ENCODE results near the gene RGS6.

DNA sequence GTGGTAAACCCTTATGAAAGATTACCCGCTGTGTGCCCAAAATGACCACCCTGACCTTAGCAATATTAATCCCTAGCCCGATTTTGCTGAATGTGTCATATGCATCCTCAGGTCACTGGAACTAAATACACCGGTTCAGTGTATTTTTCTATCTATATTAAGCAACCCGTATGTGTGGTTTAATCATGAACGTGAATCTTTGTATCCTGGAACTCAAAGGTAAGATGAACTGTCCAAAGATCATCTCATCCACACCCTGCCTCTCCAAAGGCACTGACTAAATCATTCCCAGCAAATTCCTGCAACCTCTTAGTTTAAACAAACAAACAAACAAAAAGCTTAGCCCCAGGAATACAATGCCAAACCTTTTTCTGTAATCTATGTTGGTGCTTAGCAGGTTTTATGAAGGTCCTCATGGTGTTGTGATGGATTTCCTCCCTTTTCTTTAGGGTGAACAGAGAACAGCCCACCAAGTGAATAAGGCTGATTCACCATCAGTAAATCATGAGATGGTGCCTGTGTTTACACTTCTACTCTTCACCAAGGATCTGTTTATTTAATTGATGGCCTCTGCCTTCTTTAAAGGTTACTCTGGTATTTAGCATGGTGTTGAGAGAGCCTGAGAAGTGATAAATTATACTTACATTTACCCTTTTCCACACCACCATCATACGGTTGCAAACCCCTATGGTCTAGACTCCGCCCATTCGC is 663.1 kb downstream of the RGS6 start:
- TF ChIP-seq YY1 (IDR thresholded peaks at IDR 0.05) (no peak), FOXA1 (IDR thresholded peaks at IDR 0.05) (no peak), TAF1 (conservative IDR thresholded peaks at IDR 0.05) (no peak), HNF4G (IDR thresholded peaks at IDR 0.05) (no peak), RAD21 (IDR thresholded peaks at IDR 0.05) (no peak), GABPA (IDR thresholded peaks at IDR 0.05 in 1 of 2, conservative IDR thresholded peaks at IDR 0.05 in 1 of 2) (no peak)
- TF ChIP-seq, protein P1, sequence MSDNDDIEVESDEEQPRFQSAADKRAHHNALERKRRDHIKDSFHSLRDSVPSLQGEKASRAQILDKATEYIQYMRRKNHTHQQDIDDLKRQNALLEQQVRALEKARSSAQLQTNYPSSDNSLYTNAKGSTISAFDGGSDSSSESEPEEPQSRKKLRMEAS (IDR thresholded peaks at IDR 0.05): no peak
- TF ChIP-seq, protein P2, sequence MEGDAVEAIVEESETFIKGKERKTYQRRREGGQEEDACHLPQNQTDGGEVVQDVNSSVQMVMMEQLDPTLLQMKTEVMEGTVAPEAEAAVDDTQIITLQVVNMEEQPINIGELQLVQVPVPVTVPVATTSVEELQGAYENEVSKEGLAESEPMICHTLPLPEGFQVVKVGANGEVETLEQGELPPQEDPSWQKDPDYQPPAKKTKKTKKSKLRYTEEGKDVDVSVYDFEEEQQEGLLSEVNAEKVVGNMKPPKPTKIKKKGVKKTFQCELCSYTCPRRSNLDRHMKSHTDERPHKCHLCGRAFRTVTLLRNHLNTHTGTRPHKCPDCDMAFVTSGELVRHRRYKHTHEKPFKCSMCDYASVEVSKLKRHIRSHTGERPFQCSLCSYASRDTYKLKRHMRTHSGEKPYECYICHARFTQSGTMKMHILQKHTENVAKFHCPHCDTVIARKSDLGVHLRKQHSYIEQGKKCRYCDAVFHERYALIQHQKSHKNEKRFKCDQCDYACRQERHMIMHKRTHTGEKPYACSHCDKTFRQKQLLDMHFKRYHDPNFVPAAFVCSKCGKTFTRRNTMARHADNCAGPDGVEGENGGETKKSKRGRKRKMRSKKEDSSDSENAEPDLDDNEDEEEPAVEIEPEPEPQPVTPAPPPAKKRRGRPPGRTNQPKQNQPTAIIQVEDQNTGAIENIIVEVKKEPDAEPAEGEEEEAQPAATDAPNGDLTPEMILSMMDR (IDR thresholded peaks at IDR 0.05; ENCODE audit: low read depth, low read length, missing input control): no peak
